NCI-H1417 (cell line): ENCODE results near the gene MKI67.

Experiments
- DNase-seq, 3 experiments: peaks; one replicate each; lab custom pipeline; 2025; lab: John Stamatoyannopoulos, UW

The MKI67 gene

DNA sequence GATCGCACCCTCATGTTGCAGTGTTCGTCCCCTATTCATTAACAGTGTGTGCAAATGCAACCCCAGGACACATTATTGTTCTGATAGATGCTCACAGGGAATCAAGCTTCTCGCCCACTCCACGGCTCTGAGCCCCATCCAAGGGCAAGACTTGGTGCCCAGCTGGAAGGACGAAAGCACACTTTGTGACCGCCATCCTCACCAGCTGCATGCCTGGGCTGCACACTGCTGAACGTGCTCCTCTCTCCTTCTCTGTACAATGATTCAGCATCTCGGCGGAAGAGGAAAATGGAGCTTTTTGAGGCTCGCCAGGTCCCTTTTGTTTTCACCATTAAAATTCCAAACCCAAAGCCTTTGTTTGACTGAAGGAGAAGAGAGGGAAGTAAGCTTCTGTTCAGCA is 41.9 kb downstream of the MKI67 start:
- DNase-seq = no peak

GRCh38 chr10:128083191-128083895 is 42.9 kb downstream of the MKI67 start:
- DNase-seq = no peak

GRCh38 chr10:128081720-128082119 is 44.5 kb downstream of the MKI67 start:
- no peak for DNase-seq

DNA sequence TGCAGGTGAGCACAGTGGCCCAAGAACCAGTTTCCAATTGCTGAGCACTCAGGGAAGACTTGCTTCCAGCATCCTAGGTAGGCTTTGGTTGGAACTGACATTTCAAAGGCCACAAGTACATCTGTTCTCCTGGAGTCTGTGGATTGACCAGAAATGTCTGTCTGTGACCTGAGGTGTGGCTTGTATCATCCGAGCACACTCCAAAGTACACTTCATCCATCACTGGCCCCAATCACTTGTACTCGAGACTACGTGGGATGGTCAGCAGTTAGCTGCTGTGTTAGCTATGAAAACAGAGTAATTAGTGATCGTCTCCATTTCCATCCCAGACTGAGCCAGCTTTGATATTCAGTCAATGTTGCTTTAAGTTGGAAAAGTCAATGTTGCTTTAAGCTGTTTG is 45.0 kb downstream of the MKI67 start:
- DNase-seq = no peak

DNA sequence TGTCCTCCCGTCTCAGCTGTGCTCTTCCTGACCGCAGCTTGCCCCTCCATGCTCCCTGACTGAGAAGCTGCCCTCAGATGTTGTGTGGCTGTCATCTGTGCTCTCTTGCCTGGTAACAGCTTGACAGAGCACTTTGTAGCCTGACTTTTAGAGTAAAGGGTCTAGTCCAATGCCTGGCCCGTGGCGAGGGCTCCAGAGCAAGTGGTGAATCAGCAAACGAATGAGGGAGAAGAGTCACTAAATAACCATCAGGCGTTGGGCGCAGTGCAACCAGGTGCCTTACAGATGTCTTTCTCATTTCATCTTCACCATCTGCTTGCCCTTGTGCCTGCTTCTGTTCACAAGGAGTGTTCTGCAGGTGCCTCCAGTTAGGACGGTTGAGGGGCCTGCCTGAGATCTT is 45.6 kb downstream of the MKI67 start:
- no peak for DNase-seq

GRCh38 chr10:128080231-128080630 is 46.0 kb downstream of the MKI67 start:
- no peak for DNase-seq

DNA sequence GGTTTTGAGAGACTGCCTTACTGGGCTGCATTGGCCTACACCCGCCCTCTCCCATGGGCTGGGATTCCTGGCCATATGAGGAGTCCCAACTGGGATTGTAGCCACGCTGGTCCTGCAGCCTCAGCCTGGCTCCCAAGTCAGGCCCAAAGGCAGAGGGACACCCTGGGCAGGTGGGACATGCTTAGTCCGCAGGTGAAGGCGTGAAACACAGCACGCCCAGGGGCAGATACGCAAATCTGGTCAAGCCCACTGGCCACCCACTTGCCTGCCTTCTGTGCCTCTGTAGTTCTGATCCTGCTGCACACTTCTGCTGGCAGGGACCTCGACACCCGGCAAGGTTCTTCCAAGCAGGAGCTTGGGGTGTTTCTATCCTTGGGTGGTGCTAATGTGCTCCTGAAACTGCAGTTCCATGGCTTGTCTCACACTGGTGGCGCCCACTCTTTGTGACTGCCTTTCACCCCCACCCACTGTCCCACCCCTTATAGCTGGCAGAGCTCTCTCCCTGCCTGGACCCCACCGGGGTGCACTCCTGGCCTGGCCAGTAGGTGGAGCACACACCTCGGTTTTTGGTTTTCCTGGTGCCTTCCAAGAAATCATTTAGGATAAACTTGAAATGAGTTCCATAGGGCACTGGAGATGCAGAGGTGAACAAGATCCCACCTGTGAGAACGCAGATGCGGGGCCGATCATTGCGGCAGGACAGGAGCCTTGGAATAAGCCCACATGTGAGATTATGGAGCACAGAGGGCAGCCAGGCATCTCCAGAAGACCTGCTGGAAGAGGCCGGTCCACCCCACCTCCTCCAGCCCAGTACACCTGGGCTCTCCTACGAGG is 47.9 kb downstream of the MKI67 start:
- DNase-seq = peak in 2 of 3 experiments; percentile 18 to 29

DNA sequence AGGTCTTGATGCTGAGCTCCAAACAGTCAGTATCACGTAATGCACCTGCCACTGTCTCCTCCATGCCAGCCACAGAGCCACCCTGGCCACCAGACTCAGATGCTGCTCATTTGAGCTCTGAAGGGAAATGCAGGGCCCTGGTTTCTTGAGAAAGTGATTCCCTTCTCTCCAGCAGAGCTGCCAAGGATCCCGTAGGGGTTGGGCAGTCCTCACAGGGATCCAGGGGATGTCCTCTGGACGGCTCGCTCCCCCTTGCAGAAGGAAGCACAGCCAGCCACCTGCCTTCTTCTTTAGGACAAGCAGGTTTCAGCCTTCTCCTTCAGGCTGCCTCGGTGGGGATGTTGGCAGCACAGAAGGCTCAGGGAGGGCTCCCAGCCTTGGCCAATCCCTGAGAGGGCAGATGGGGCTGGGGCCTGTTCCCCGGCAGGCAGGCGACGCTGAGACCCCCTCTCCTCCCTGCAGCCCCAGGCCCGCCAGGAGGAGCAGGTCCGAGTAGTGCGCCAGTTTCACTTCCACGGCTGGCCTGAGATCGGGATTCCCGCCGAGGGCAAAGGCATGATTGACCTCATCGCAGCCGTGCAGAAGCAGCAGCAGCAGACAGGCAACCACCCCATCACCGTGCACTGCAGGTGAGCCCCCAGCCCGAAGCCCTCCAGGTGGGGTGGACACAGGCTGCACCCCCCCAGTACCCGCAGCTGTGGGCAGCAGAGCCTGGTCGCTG is 48.9 kb downstream of the MKI67 start:
- no peak for DNase-seq

GRCh38 chr10:128074589-128074988 is 51.6 kb downstream of the MKI67 start:
- DNase-seq = no peak

GRCh38 chr10:128073890-128074289 is 52.3 kb downstream of the MKI67 start:
- DNase-seq = no peak

- DNase-seq = no peak
These were observed 53.1 kb downstream of the MKI67 start for GRCh38 chr10:128072941-128073645.

DNA sequence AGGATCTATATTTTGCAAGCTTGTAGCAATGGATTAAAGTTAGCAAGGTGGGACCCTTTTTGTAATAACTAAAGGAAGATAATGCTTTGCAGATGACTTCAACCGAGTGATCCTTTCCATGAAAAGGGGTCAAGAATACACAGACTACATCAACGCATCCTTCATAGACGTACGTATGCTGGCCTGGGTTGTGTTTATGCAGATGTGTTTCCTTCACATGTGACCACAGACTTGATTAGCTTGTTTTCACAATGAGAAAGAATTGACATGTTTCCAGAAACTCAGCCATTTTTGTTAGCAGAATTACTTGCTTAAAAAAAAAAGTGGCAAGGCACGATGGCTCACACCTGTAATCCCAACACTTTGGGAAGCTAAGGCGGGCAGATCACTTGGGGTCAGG is 54.2 kb downstream of the MKI67 start:
- no peak for DNase-seq

- DNase-seq = no peak
These were observed 54.8 kb downstream of the MKI67 start for GRCh38 chr10:128071417-128071782.

- DNase-seq = no peak
These were observed 55.4 kb downstream of the MKI67 start for GRCh38 chr10:128070721-128071416.

DNA sequence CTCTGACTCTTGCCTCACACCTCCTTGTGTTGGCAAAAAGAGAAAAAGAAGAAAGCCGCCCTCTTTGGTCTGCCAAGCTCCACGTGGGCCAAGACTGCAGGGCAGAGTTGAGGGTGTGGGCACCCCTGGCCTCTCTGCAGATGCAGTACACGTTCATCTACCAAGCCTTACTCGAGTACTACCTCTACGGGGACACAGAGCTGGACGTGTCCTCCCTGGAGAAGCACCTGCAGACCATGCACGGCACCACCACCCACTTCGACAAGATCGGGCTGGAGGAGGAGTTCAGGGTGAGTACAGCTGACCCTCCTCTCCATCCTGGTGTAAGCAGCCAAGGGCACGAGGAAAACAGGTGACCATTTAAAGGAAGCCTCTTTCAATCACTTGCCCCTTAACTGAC is 56.1 kb downstream of the MKI67 start:
- no peak for DNase-seq

- peak; percentile 18 to 66 (median 61) for DNase-seq
These were observed 56.7 kb downstream of the MKI67 start for GRCh38 chr10:128069351-128070051.

DNA sequence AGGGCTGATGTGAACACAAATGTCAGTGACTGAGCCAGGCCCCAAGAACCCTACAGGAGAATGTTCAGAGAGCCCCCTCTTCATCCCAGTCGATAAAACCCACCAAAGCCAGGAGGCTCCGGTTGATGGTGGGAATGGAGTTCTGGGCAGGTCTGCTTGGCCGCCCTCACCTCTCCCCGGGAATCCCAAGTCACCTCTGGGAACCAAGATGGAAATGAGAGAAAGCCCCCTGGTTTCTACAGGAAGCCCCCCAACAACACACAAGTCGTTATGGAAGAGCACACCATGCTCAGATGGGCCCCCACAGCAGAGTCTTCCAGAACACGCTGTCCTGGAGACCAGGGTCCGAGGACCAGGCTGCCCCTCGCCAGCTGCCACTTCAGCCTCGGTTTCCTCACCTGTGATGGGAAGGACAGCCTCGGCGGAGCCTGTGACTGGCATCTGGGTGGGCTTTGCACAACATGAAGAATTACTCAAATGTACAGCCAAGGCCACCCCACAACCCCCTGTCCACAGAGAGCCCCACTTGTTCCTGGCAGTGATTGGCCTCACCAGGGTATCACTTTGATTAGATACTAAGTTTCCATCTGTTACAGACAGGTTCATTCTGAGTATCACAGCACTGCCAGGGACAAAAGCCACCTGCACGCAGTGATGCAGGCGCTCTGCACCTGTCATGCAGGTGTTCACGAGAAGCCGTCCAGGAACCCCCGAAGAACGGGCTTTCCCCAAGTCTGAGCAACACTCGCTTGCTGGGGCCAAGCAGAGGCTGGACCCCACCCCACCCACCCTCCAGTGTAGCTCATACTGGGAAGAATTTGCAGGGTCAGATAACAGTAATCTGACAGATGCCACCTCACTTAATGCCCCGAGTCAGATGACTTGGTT is 57.6 kb downstream of the MKI67 start:
- peak in 1 of 3 experiments; percentile 7 for DNase-seq

DNA sequence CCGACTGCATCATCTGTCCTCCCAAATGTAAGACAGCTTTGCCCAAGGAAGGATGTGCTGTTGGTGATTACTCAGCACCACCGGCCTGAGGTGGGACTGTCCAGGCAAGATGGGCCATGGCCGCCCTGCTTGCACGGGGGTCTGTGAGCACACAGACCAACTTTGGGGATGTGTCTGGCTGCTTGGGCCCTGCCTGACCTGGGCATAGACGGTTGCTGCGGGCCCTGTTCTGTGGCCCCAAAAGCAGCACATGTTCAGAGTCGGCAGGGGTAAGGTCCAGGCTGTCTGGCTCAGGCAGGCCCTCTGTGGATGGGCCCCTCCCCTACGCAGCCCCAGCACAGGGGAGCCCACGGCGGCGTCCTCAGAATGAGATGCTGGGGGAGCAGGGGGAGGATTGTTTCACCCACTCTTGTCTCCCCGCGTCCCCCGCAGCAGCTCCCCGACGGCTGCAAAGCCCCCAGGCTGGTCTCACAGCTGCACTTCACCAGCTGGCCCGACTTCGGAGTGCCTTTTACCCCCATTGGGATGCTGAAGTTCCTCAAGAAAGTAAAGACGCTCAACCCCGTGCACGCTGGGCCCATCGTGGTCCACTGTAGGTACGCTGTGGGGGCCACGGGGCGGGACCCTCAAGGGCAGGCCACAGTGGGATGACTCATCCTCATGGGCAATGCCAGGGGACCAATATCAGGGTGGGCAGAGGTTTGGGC is 58.4 kb downstream of the MKI67 start:
- DNase-seq = no peak

GRCh38 chr10:128066870-128067382 is 59.3 kb downstream of the MKI67 start:
- no peak for DNase-seq
